ENCODE measurements around the gene RAPGEFL1.

- no peak for TF ChIP-seq CTCF (IDR thresholded peaks at IDR 0.05; ENCODE audit: extremely low read depth in 1 of 2, insufficient read depth in 1 of 2, low read depth in 1 of 2, low read length in 2 of 2)
- no peak for TF ChIP-seq EZH2 (IDR thresholded peaks at IDR 0.05; ENCODE audit: borderline replicate concordance, low read depth, low read length, severe bottlenecking)
Observed at GRCh38 chr17:40151414-40151963, 25.8 kb upstream of the RAPGEFL1 start.

Data from endothelial cell of umbilical vein (primary cell).